Ovary (tissue), 3 donors: ENCODE results near the gene ZNF782.

Experiments
- CTCF ChIP-seq, 3 donors: fragments of 450-650 bp in 2 of 3; fragments of 200-600 bp in 1 of 3; IDR thresholded peaks; one replicate each; pipeline versions ENCODE4 v1.5.1 to v1.8.0; 2016 to 2022; ENCODE audit warnings: antibody characterized with exemption in 3 of 3, mild to moderate bottlenecking in 1 of 3
- POLR2A ChIP-seq: fragments of 450-650 bp; IDR thresholded peaks from one replicate; pipeline ENCODE4 v1.6.1; 2017; ENCODE audit warnings: antibody characterized with exemption, mild to moderate bottlenecking, moderate library complexity
- donor health status: DM: no; HTN: no; CAD: no.

- TF ChIP-seq CTCF (IDR thresholded peaks at IDR 0.05), result no peak
- no peak for TF ChIP-seq POLR2A
Measured at GRCh38 chr9:96888591-96888990, 34.3 kb upstream of the ZNF782 start.
